SK-N-SH treated with all-trans-retinoic acid at 6 μM for 48 hours (cell line): ENCODE data around the gene LRP3.
A peak's percentile ranks its signal among the peaks of the same experiment; 100 is the strongest.

Experiments used
- ATAC-seq: fragments of 200-7000 bp; cut with Tn5 transposase; 3 replicates; pipeline ENCODE4 v1.9.1; 2020; ENCODE audit warnings: mild to moderate bottlenecking, moderate library complexity
- ARNTL ChIP-seq: fragments of 450-650 bp; formaldehyde crosslinking; IDR thresholded peaks from 2 replicates; pipeline ENCODE4 v1.5.0; 2020; ENCODE audit warnings: low read depth, mild to moderate bottlenecking, moderate library complexity, borderline replicate concordance
- BACH2 ChIP-seq: fragments of 250-450 bp; sonication (Bioruptor Pico); IDR thresholded peaks from 2 replicates; pipeline ENCODE4 v1.9.0; 2021; ENCODE audit warnings: mild to moderate bottlenecking, borderline replicate concordance
- CSDC2 ChIP-seq: fragments of 250-450 bp; sonication (Bioruptor Pico); IDR thresholded peaks from 2 replicates; pipeline ENCODE4 v1.5.0; 2020; ENCODE audit warnings: mild to moderate bottlenecking, moderate library complexity
- ESRRG ChIP-seq: fragments of 250-450 bp; sonication (Bioruptor Pico); IDR thresholded peaks from 2 replicates; pipeline ENCODE4 v1.6.1; 2021; ENCODE audit warnings: mild to moderate bottlenecking
- GLIS3 ChIP-seq: fragments of 250-450 bp; sonication (Bioruptor Pico); IDR thresholded peaks from 2 replicates; pipeline ENCODE4 v1.5.0; 2020; ENCODE audit warnings: mild to moderate bottlenecking, moderate library complexity
- ISL1 ChIP-seq: fragments of 250-450 bp; sonication (Bioruptor Pico); IDR thresholded peaks from 2 replicates; pipeline ENCODE4 v2.1.2; 2022; ENCODE audit warnings: mild to moderate bottlenecking, moderate library complexity
- OSR1 ChIP-seq: fragments of 250-450 bp; sonication (Bioruptor Pico); IDR thresholded peaks from 2 replicates; pipeline ENCODE4 v1.8.0; 2022; ENCODE audit warnings: moderate library complexity, mild to moderate bottlenecking, inconsistent platforms
- PPARA ChIP-seq: fragments of 250-450 bp; sonication (Bioruptor Pico); IDR thresholded peaks from 2 replicates; pipeline ENCODE4 v1.5.0; 2020; ENCODE audit warnings: mild to moderate bottlenecking, borderline replicate concordance
- RARB ChIP-seq: fragments of 250-450 bp; sonication (Bioruptor Pico); IDR thresholded peaks from 2 replicates; pipeline ENCODE4 v1.8.0; 2021; ENCODE audit warnings: mild to moderate bottlenecking, moderate library complexity
- SNAI2 ChIP-seq: fragments of 250-450 bp; sonication (Bioruptor Pico); IDR thresholded peaks from 2 replicates; pipeline ENCODE4 v1.5.0; 2020; ENCODE audit warnings: mild to moderate bottlenecking, moderate library complexity
- TCF4 ChIP-seq: fragments of 250-450 bp; sonication (Bioruptor Pico); IDR thresholded peaks from 2 replicates; pipeline ENCODE4 v1.8.0; 2021; ENCODE audit warnings: mild to moderate bottlenecking, moderate library complexity, borderline replicate concordance
- TOX ChIP-seq: fragments of 250-450 bp; sonication (Bioruptor Pico); IDR thresholded peaks from 2 replicates; pipeline ENCODE4 v1.8.0; 2021; ENCODE audit warnings: mild to moderate bottlenecking, moderate library complexity, borderline replicate concordance
- ZFP3 ChIP-seq: fragments of 250-450 bp; sonication (Bioruptor Pico); IDR thresholded peaks from 2 replicates; pipeline ENCODE4 v1.5.0; 2020; ENCODE audit warnings: mild to moderate bottlenecking, moderate library complexity
- ZFP30 ChIP-seq: fragments of 450-650 bp; formaldehyde crosslinking; IDR thresholded peaks from 2 replicates; pipeline ENCODE4 v1.5.0; 2022; ENCODE audit warnings: mild to moderate bottlenecking, moderate library complexity
- ZNF565 ChIP-seq: fragments of 450-650 bp; formaldehyde crosslinking; conservative IDR thresholded peaks from 2 replicates; pipeline ENCODE4 v1.5.0; 2020; ENCODE audit warnings: low read depth, mild to moderate bottlenecking, moderate library complexity
- ZNF70 ChIP-seq: fragments of 450-650 bp; formaldehyde crosslinking; IDR thresholded peaks from 2 replicates; pipeline ENCODE4 v1.5.0; 2020; ENCODE audit warnings: mild to moderate bottlenecking, moderate library complexity
- TF ChIP-seq, protein P1 (sequence below): fragments of 250-450 bp; sonication (Bioruptor Pico); IDR thresholded peaks from 2 replicates; pipeline ENCODE4 v1.8.0; 2021; ENCODE audit warnings: low read depth, mild to moderate bottlenecking, moderate library complexity, borderline replicate concordance
- TF ChIP-seq, protein P2 (sequence below): fragments of 250-450 bp; sonication (Bioruptor Pico); IDR thresholded peaks from 2 replicates; pipeline ENCODE4 v1.5.1; 2020; ENCODE audit warnings: low read depth, mild to moderate bottlenecking, moderate library complexity
- TF ChIP-seq, protein P3 (sequence below): fragments of 250-450 bp; sonication (Bioruptor Pico); IDR thresholded peaks from 2 replicates; pipeline ENCODE4 v1.8.0; 2020; ENCODE audit warnings: mild to moderate bottlenecking, moderate library complexity, borderline replicate concordance
- TF ChIP-seq, protein P4 (sequence below): fragments of 250-450 bp; sonication (Bioruptor Pico); IDR thresholded peaks from 2 replicates; pipeline ENCODE4 v1.5.1; 2021; ENCODE audit warnings: mild to moderate bottlenecking, moderate library complexity
- TF ChIP-seq, protein P5 (sequence below): fragments of 250-450 bp; sonication (Bioruptor Pico); IDR thresholded peaks from 2 replicates; pipeline ENCODE4 v1.5.0; 2020; ENCODE audit warnings: mild to moderate bottlenecking, moderate library complexity

Gene LRP3

DNA sequence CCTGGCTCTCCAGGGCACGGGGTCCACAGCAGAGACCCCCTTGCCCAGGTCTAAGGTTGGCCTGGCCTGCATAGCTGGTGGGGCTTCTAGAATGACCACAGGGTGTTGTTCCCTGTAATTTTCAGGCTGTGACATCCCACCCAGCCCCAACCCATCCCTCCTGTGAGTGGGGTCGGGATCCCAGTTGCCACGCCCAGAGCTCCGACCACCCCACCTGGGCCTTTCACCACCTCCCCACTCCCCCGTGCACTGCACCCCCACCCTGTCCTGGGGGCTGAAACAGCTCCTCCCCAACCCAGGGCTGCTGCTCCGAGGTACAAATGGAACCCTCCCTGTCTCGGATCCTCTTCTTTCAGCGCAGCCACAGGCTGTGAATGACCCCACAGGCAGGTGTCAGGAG, 40.0 kb downstream of the LRP3 start:
- no peak for ATAC-seq
- TF ChIP-seq GLIS3 (CRISPR knock-in tag): no peak
- no peak for TF ChIP-seq ZFP30 (CRISPR knock-in tag)
- no peak for TF ChIP-seq ZNF565 (CRISPR knock-in tag)
- TF ChIP-seq SNAI2 (CRISPR knock-in tag): no peak
- TF ChIP-seq, protein P1, sequence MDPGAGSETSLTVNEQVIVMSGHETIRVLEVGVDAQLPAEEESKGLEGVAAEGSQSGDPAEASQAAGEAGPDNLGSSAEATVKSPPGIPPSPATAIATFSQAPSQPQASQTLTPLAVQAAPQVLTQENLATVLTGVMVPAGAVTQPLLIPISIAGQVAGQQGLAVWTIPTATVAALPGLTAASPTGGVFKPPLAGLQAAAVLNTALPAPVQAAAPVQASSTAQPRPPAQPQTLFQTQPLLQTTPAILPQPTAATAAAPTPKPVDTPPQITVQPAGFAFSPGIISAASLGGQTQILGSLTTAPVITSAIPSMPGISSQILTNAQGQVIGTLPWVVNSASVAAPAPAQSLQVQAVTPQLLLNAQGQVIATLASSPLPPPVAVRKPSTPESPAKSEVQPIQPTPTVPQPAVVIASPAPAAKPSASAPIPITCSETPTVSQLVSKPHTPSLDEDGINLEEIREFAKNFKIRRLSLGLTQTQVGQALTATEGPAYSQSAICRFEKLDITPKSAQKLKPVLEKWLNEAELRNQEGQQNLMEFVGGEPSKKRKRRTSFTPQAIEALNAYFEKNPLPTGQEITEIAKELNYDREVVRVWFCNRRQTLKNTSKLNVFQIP: no peak
- TF ChIP-seq CSDC2 (CRISPR knock-in tag): no peak
- no peak for TF ChIP-seq RARB
- no peak for TF ChIP-seq ZNF70
- TF ChIP-seq ISL1 (CRISPR knock-in tag): no peak
- TF ChIP-seq TCF4 (CRISPR knock-in tag): no peak
- TF ChIP-seq ARNTL (CRISPR knock-in tag): no peak
- TF ChIP-seq, protein P2, sequence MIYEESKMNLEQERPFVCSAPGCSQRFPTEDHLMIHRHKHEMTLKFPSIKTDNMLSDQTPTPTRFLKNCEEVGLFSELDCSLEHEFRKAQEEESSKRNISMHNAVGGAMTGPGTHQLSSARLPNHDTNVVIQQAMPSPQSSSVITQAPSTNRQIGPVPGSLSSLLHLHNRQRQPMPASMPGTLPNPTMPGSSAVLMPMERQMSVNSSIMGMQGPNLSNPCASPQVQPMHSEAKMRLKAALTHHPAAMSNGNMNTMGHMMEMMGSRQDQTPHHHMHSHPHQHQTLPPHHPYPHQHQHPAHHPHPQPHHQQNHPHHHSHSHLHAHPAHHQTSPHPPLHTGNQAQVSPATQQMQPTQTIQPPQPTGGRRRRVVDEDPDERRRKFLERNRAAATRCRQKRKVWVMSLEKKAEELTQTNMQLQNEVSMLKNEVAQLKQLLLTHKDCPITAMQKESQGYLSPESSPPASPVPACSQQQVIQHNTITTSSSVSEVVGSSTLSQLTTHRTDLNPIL (CRISPR knock-in tag): no peak
- TF ChIP-seq OSR1 (CRISPR knock-in tag): no peak
- no peak for TF ChIP-seq TOX
- TF ChIP-seq, all 23 proteins: peak for 0

DNA sequence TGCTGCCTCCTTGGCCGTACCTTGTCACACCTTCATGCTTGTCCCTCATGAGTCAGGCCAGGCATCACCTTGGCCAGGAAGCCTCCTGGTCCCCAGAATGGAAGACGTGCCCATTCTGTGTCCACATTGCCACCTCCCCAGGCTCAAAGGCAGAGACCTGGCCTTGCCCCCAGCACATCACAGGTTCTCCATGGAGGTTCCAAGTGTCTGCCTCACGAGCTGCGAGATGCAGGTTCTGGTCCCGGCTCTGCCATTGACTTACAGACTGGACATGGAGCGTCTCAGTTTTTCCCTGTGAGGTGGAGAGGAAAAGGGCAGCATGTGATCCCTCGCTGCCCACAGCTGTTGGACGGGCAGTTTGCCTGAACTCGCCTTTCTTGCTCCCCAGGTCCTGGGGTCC, 40.6 kb downstream of the LRP3 start:
- TF ChIP-seq ZNF565 (CRISPR knock-in tag): no peak
- no peak for TF ChIP-seq OSR1 (CRISPR knock-in tag)
- no peak for ATAC-seq

DNA sequence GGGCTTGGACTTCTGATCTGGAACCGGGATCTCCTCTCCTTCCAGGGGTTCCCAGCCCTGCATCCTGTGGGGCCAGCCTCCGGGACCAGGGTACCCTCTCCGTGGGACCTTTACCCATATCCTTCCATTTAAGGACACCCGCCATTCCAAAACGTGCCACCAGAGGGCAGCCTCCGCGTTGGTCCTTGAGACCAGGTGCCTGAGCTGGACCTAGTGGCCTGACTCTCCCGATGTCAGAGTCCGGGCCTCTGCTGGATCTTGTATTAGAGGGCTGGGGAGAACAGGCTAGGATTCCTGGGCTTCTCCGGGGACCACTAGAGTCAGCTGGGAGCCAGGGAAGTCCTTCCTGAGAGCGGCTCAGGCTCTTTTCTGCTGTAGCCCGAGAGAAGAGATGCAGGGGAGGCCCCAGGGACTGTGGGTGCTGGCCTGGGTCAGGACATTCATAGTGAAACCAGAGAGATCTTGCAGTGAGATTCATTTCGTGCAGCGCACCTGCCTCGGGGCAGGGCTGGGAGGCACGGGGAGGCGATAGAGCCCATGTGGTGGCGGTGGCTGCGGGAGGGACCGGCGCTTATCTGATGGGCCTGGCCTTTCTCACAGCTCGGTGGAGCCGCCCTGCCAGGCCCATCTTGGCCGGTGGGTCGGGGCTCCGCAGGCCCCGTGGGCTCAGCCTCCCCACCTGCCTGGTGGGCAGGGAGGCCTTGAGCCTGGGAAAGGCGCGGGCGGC, 41.3 kb downstream of the LRP3 start:
- ATAC-seq: peak; percentile 90
- no peak for TF ChIP-seq OSR1 (CRISPR knock-in tag)
- TF ChIP-seq, protein P1: no peak
- TF ChIP-seq GLIS3 (CRISPR knock-in tag): no peak
- TF ChIP-seq ARNTL (CRISPR knock-in tag): no peak
- TF ChIP-seq RARB: no peak
- TF ChIP-seq BACH2 (CRISPR knock-in tag): no peak
- TF ChIP-seq, protein P3, sequence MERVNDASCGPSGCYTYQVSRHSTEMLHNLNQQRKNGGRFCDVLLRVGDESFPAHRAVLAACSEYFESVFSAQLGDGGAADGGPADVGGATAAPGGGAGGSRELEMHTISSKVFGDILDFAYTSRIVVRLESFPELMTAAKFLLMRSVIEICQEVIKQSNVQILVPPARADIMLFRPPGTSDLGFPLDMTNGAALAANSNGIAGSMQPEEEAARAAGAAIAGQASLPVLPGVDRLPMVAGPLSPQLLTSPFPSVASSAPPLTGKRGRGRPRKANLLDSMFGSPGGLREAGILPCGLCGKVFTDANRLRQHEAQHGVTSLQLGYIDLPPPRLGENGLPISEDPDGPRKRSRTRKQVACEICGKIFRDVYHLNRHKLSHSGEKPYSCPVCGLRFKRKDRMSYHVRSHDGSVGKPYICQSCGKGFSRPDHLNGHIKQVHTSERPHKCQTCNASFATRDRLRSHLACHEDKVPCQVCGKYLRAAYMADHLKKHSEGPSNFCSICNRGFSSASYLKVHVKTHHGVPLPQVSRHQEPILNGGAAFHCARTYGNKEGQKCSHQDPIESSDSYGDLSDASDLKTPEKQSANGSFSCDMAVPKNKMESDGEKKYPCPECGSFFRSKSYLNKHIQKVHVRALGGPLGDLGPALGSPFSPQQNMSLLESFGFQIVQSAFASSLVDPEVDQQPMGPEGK (CRISPR knock-in tag): no peak
- TF ChIP-seq PPARA (CRISPR knock-in tag): no peak

DNA sequence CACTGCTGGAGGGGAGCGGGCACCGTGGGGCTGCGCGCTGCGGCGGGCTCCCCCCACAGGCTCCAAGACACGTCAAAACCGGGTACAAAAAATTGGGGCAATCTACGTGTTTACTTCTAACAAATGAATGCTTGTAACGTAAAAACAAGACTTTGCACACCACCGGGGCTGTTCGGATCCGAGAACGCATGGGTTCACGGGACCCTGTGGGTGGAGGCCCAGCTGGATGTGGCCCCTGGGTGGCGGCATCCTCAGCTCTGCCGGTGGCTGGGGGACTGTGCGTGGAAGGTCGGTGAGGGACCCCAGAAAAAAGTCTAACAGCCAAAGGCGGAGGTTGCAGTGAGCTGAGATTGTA, 41.8 kb downstream of the LRP3 start:
- no peak for ATAC-seq
- TF ChIP-seq RARB (no peak), ZNF565 (CRISPR knock-in tag) (no peak), OSR1 (CRISPR knock-in tag) (no peak), CSDC2 (CRISPR knock-in tag) (no peak), TCF4 (CRISPR knock-in tag) (no peak), GLIS3 (CRISPR knock-in tag) (no peak), ISL1 (CRISPR knock-in tag) (no peak), ESRRG (CRISPR knock-in tag) (no peak), SNAI2 (CRISPR knock-in tag) (no peak), ZFP3 (CRISPR knock-in tag) (no peak)
- TF ChIP-seq, protein P2 (CRISPR knock-in tag): no peak
- TF ChIP-seq, protein P1: no peak
- TF ChIP-seq, protein P4, sequence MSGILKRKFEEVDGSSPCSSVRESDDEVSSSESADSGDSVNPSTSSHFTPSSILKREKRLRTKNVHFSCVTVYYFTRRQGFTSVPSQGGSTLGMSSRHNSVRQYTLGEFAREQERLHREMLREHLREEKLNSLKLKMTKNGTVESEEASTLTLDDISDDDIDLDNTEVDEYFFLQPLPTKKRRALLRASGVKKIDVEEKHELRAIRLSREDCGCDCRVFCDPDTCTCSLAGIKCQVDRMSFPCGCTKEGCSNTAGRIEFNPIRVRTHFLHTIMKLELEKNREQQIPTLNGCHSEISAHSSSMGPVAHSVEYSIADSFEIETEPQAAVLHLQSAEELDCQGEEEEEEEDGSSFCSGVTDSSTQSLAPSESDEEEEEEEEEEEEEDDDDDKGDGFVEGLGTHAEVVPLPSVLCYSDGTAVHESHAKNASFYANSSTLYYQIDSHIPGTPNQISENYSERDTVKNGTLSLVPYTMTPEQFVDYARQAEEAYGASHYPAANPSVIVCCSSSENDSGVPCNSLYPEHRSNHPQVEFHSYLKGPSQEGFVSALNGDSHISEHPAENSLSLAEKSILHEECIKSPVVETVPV (CRISPR knock-in tag): no peak
- TF ChIP-seq, protein P5, sequence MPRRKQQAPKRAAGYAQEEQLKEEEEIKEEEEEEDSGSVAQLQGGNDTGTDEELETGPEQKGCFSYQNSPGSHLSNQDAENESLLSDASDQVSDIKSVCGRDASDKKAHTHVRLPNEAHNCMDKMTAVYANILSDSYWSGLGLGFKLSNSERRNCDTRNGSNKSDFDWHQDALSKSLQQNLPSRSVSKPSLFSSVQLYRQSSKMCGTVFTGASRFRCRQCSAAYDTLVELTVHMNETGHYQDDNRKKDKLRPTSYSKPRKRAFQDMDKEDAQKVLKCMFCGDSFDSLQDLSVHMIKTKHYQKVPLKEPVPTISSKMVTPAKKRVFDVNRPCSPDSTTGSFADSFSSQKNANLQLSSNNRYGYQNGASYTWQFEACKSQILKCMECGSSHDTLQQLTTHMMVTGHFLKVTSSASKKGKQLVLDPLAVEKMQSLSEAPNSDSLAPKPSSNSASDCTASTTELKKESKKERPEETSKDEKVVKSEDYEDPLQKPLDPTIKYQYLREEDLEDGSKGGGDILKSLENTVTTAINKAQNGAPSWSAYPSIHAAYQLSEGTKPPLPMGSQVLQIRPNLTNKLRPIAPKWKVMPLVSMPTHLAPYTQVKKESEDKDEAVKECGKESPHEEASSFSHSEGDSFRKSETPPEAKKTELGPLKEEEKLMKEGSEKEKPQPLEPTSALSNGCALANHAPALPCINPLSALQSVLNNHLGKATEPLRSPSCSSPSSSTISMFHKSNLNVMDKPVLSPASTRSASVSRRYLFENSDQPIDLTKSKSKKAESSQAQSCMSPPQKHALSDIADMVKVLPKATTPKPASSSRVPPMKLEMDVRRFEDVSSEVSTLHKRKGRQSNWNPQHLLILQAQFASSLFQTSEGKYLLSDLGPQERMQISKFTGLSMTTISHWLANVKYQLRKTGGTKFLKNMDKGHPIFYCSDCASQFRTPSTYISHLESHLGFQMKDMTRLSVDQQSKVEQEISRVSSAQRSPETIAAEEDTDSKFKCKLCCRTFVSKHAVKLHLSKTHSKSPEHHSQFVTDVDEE: no peak
